WTC11 (cell line): ENCODE results near the gene SSTR5. TPM values are rescaled to one million over a fixed set of nuclear protein-coding genes. Genes with fewer than 3 reads are reported as not detected.

Experiments
- ATAC-seq: fragments of 200-7000 bp; cut with Tn5 transposase; 2 replicates; pipeline ENCODE4 v1.10.0; 2021; ENCODE audit warnings: mild to moderate bottlenecking, moderate library complexity
- CTCF ChIA-PET: fragments of 300-600 bp; sonication (Branson Sonifier 250); formaldehyde crosslinking; loops from one replicate; lab custom pipeline; 2021; ENCODE audit warnings: antibody characterized with exemption; lab: Charles Lee
- POLR2A ChIA-PET: fragments of 350-600 bp; sonication (Branson Sonifier 250); formaldehyde crosslinking; loops from one replicate; lab custom pipeline; 2021; ENCODE audit warnings: antibody characterized with exemption; lab: Charles Lee
- DNase-seq: peaks from one replicate; pipeline ENCODE4 v3.0.0; 2021; ENCODE audit warnings: low spot score
- H3K27ac Mint-ChIP-seq: 2 replicates; pipeline ENCODE4 v1.8.0; 2021; ENCODE audit warnings: mixed read lengths
- H3K27me3 Mint-ChIP-seq: 2 replicates; pipeline ENCODE4 v1.8.0; 2021; ENCODE audit warnings: low read depth, mild to moderate bottlenecking, moderate library complexity, mixed read lengths
- H3K36me3 Mint-ChIP-seq: 2 replicates; pipeline ENCODE4 v1.8.0; 2021; ENCODE audit warnings: mixed read lengths
- H3K4me1 Mint-ChIP-seq: 2 replicates; pipeline ENCODE4 v1.8.0; 2022; ENCODE audit warnings: mixed read lengths
- H3K4me3 Mint-ChIP-seq: 2 replicates; pipeline ENCODE4 v1.8.0; 2021; ENCODE audit warnings: mild to moderate bottlenecking, moderate library complexity, mixed read lengths
- H3K9me3 Mint-ChIP-seq: 2 replicates; pipeline ENCODE4 v1.8.0; 2021; ENCODE audit warnings: mixed read lengths
- ATF3 ChIP-seq: sonication (generic); formaldehyde crosslinking; conservative IDR thresholded peaks from 2 replicates; pipeline ENCODE4 v1.8.1; 2022; ENCODE audit warnings: mild to moderate bottlenecking, missing genetic modification reagents
- E2F4 ChIP-seq: sonication (generic); formaldehyde crosslinking; IDR thresholded peaks from 2 replicates; pipeline ENCODE4 v1.8.1; 2022; ENCODE audit warnings: low read depth, mild to moderate bottlenecking, moderate library complexity, missing genetic modification reagents, borderline replicate concordance
- GTF2I ChIP-seq: fragments of 250-450 bp; sonication (Bioruptor Pico); conservative IDR thresholded peaks from 2 replicates; pipeline ENCODE4 v1.4.0; 2021; ENCODE audit warnings: mild to moderate bottlenecking
- IRF2 ChIP-seq: sonication (generic); formaldehyde crosslinking; IDR thresholded peaks from 2 replicates; pipeline ENCODE4 v1.8.0; 2022; ENCODE audit warnings: low read depth, missing genetic modification reagents, borderline replicate concordance
- JUN ChIP-seq: sonication (generic); formaldehyde crosslinking; IDR thresholded peaks from 2 replicates; pipeline ENCODE4 v1.8.0; 2023; ENCODE audit warnings: mild to moderate bottlenecking, missing genetic modification reagents
- MYBL2 ChIP-seq: sonication (generic); formaldehyde crosslinking; IDR thresholded peaks from 2 replicates; pipeline ENCODE4 v1.8.1; 2023; ENCODE audit warnings: mild to moderate bottlenecking, moderate library complexity, missing genetic modification reagents
- NFYB ChIP-seq: sonication (generic); formaldehyde crosslinking; conservative IDR thresholded peaks from 2 replicates; pipeline ENCODE4 v1.8.0; 2022; ENCODE audit warnings: low read depth, missing genetic modification reagents
- NR3C1 ChIP-seq: sonication (generic); formaldehyde crosslinking; conservative IDR thresholded peaks from 2 replicates; pipeline ENCODE4 v1.8.1; 2023; ENCODE audit warnings: low read depth, mild to moderate bottlenecking, missing genetic modification reagents
- SMAD4 ChIP-seq: sonication (generic); formaldehyde crosslinking; IDR thresholded peaks from 2 replicates; pipeline ENCODE4 v1.8.0; 2022; ENCODE audit warnings: mild to moderate bottlenecking, missing genetic modification reagents
- SP1 ChIP-seq: sonication (generic); formaldehyde crosslinking; conservative IDR thresholded peaks from 2 replicates; pipeline ENCODE4 v1.8.1; 2022; ENCODE audit warnings: missing genetic modification reagents
- TEAD1 ChIP-seq: sonication (generic); formaldehyde crosslinking; IDR thresholded peaks from 2 replicates; pipeline ENCODE4 v1.8.0; 2022; ENCODE audit warnings: mild to moderate bottlenecking, missing genetic modification reagents
- ZNF219 ChIP-seq: sonication (generic); formaldehyde crosslinking; IDR thresholded peaks from 2 replicates; pipeline ENCODE4 v1.8.0; 2023; ENCODE audit warnings: missing genetic modification reagents, mild to moderate bottlenecking, borderline replicate concordance
- ZNF416 ChIP-seq: fragments of 250-450 bp; sonication (Bioruptor Pico); IDR thresholded peaks from 2 replicates; pipeline ENCODE4 v1.9.0; 2021; ENCODE audit warnings: mild to moderate bottlenecking, inconsistent platforms
- ZNF532 ChIP-seq: fragments of 250-450 bp; sonication (Bioruptor Pico); IDR thresholded peaks from 2 replicates; pipeline ENCODE4 v1.9.0; 2021; ENCODE audit warnings: mild to moderate bottlenecking, borderline replicate concordance
- ZSCAN18 ChIP-seq: fragments of 250-450 bp; sonication (Bioruptor Pico); IDR thresholded peaks from 2 replicates; pipeline ENCODE4 v2.1.2; 2022; ENCODE audit warnings: mild to moderate bottlenecking, moderate library complexity
- total RNA-seq: library from RNA; stranded (reverse); gene quantifications from 3 replicates; pipeline ENCODE4 v1.2.3, GENCODE V29; 2021
- TF ChIP-seq, protein P1 (sequence below): sonication (generic); formaldehyde crosslinking; IDR thresholded peaks from 2 replicates; pipeline ENCODE4 v1.8.1; 2022; ENCODE audit warnings: low read depth, missing genetic modification reagents, borderline replicate concordance
- TF ChIP-seq, protein P2 (sequence below): fragments of 250-450 bp; sonication (Bioruptor Pico); conservative IDR thresholded peaks from 2 replicates; pipeline ENCODE4 v1.9.0; 2021; ENCODE audit warnings: mild to moderate bottlenecking
- TF ChIP-seq, protein P3 (sequence below): sonication (generic); formaldehyde crosslinking; conservative IDR thresholded peaks from 2 replicates; pipeline ENCODE4 v1.8.1; 2023; ENCODE audit warnings: mild to moderate bottlenecking, low read depth, missing genetic modification reagents, moderate library complexity

SSTR5 gene
- total RNA-seq, 1 experiment from 2014 or later = 0.61 TPM

DNA sequence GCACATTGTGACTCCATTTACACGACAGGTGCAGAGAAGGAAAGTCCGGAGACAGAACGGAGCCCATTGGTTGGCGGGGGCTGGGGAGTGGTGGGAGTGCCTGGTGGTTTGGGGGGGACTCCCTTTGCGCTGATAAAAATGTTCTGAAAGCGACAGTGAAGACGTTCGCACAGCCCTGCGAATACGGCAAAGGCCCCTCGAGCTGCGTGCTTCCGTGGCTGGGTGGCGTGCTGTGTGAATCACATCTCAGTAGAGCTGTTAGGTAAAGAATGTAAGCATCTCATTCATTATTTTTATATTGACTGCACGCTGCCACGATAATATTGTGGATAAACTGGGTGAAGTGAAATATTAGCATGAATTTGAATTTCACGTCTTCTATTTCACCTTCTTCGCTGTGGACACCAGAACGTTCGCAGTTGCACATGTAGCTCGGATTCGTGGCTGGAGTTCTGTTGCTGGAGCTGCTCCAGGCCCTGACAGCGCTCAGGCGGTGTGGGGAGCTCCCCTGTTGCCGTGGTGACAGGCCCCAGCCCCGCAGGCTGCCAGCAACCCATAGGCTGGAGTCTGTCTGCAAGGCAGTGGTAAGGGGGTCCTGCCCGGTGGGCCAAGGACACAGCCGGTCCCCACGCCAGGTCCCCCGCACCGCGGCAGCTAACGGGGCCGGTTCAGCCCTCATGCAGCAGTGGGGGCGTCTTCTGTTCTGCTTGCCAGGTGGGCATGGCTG lies 46.3 kb upstream of the SSTR5 start (continued):
- TF ChIP-seq, protein P1, sequence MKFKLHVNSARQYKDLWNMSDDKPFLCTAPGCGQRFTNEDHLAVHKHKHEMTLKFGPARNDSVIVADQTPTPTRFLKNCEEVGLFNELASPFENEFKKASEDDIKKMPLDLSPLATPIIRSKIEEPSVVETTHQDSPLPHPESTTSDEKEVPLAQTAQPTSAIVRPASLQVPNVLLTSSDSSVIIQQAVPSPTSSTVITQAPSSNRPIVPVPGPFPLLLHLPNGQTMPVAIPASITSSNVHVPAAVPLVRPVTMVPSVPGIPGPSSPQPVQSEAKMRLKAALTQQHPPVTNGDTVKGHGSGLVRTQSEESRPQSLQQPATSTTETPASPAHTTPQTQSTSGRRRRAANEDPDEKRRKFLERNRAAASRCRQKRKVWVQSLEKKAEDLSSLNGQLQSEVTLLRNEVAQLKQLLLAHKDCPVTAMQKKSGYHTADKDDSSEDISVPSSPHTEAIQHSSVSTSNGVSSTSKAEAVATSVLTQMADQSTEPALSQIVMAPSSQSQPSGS (CRISPR knock-in tag) = no peak
- TF ChIP-seq ZNF416 (CRISPR knock-in tag) (no peak), SP1 (no peak), JUN (CRISPR knock-in tag) (no peak)

DNA sequence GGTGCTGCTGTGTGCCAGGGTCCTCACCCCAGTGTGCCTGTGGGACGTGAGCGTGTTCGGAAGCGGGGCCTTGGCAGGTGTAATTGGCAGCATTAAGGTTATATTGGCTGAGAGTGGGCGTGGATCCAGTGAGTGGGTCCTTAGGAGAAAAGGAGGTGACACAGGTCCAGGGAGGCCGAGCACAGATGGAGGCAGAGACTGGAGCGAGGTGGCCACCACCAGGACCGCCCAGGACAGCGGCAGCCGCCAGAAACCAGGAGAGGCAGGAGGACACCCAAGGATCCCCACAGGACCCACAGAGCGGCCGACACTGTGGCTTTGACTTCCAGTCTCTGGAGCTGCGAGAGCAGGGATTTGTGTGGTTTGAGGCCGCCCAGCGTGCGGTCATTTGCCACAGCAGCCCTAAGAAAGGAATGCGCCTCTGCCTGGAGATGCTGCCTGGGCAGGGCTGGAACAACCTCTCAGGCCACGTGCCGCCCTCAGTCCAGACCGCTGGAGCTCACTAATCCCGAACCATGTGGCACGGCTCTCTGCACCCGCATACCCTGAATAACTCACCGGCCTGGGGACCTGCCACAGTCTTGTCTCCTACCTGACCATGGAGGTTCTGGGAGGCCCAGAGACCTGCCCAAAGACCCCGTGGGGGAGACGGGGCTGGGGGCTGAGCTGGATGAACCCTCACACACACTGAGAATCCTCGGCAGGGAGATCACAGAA lies 45.6 kb upstream of the SSTR5 start:
- ChIA-PET CTCF (interaction anchor here (1.5 kb wide), 1 partner anchor 30 kb away, joined by 8 read pairs; no protein-coding TSS in a partner anchor), POLR2A (no interaction called here)
- no peak overlapping the region for H3K27ac Mint-ChIP-seq
- no peaks in the 10 kb centered on the region for H3K4me1 Mint-ChIP-seq
- H3K9me3 Mint-ChIP-seq = no peaks in the 10 kb centered on the region
- H3K4me3 Mint-ChIP-seq = no peak overlapping the region
- TF ChIP-seq ZSCAN18 (CRISPR knock-in tag) (no peak), IRF2 (no peak), NR3C1 (CRISPR knock-in tag) (no peak), TEAD1 (CRISPR knock-in tag) (no peak), NFYB (CRISPR knock-in tag) (no peak), GTF2I (CRISPR knock-in tag) (no peak), ATF3 (CRISPR knock-in tag) (no peak)
- no peaks in the 10 kb centered on the region for H3K27me3 Mint-ChIP-seq
- H3K36me3 Mint-ChIP-seq = no peaks in the 10 kb centered on the region
- DNase-seq (no peak), ATAC-seq (no peak)

- POLR2A ChIA-PET = no interaction called here
- CTCF ChIA-PET = interaction anchor here (1.1 to 1.5 kb wide), 2 partner anchors 30 kb away, joined by 4 to 8 read pairs; no protein-coding TSS in a partner anchor
- DNase-seq (no peak), ATAC-seq (no peak)
- no peaks in the 10 kb centered on the region for H3K4me1 Mint-ChIP-seq
- no peak overlapping the region for H3K4me3 Mint-ChIP-seq
- no peaks in the 10 kb centered on the region for H3K36me3 Mint-ChIP-seq
- H3K27ac Mint-ChIP-seq = no peak overlapping the region
- no peaks in the 10 kb centered on the region for H3K27me3 Mint-ChIP-seq
- no peaks in the 10 kb centered on the region for H3K9me3 Mint-ChIP-seq
- TF ChIP-seq MYBL2 (CRISPR knock-in tag) (no peak), SMAD4 (no peak), ZNF532 (no peak), ZNF219 (CRISPR knock-in tag) (no peak), E2F4 (no peak)
- TF ChIP-seq, protein P2, sequence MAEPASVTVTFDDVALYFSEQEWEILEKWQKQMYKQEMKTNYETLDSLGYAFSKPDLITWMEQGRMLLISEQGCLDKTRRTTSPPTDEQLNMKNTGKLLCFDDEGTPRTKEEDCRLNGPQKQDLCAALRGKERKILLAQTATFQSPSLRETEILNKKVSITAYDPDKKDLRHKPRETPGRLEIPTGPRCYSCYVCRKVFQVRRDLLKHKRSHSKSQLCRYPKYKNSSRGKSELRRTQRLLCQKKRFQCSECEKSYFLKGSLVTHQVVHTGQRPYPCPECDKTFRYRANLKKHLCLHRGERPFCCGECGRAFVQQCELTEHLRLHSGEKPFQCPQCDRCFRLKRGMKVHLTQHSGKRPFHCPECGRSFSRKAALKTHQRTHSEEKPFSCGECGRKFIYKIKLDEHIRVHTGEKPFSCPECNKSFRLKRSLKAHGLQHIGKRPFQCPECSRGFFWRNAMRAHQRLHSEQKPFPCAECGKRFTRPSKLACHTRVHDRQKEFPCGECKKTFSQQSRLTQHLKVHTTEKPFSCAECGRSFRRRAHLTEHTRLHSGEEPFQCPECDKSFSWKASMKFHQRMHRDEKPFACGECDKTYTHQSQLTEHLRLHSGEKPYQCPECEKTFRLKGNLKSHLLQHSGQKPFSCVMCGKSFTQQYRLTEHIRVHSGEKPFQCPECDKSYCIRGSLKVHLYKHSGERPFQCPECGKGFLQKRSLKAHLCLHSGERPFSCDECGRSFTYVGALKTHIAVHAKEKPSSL (CRISPR knock-in tag) = no peak
- TF ChIP-seq, protein P3, sequence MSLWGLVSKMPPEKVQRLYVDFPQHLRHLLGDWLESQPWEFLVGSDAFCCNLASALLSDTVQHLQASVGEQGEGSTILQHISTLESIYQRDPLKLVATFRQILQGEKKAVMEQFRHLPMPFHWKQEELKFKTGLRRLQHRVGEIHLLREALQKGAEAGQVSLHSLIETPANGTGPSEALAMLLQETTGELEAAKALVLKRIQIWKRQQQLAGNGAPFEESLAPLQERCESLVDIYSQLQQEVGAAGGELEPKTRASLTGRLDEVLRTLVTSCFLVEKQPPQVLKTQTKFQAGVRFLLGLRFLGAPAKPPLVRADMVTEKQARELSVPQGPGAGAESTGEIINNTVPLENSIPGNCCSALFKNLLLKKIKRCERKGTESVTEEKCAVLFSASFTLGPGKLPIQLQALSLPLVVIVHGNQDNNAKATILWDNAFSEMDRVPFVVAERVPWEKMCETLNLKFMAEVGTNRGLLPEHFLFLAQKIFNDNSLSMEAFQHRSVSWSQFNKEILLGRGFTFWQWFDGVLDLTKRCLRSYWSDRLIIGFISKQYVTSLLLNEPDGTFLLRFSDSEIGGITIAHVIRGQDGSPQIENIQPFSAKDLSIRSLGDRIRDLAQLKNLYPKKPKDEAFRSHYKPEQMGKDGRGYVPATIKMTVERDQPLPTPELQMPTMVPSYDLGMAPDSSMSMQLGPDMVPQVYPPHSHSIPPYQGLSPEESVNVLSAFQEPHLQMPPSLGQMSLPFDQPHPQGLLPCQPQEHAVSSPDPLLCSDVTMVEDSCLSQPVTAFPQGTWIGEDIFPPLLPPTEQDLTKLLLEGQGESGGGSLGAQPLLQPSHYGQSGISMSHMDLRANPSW (CRISPR knock-in tag) = no peak
These were observed 45.1 kb upstream of the SSTR5 start for GRCh38 chr16:1027501-1027815.
